B cell (primary cell): Measurements from ENCODE around the gene NCCRP1.

Experiments
- EZH2 ChIP-seq: IDR thresholded peaks from 2 replicates; pipeline ENCODE4 v1.6.1; 2012; ENCODE audit warnings: borderline replicate concordance, low read depth, mild to moderate bottlenecking, moderate library complexity, low read length; ENCODE audit not compliant: insufficient read depth, poor library complexity, severe bottlenecking
- TF ChIP-seq, protein P1 (sequence below): fragments of 200-600 bp; IDR thresholded peaks from one replicate; pipeline ENCODE4 v1.8.0; 2022; ENCODE audit warnings: antibody characterized with exemption, mild to moderate bottlenecking

DNA sequence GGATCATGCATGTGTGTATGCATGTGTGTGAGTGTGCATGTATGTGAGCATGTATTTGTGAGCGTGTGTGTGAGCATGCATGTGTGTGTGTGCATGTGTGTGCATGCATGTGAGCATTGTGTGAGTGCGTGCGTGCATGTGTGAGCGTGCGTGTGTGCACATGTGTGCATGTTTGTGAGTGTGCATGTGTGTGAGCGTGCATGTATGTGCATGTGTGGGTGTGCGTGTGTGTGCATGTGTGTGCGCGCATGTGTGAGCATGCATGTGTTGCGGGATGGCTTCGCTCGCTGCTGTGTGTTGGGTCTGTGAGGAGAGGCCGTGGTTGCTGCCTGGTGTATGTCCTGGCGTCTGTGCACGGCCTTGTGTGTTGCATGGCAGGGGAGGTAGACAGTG is 38.8 kb upstream of the NCCRP1 start:
- no peak for TF ChIP-seq EZH2
- TF ChIP-seq, protein P1, sequence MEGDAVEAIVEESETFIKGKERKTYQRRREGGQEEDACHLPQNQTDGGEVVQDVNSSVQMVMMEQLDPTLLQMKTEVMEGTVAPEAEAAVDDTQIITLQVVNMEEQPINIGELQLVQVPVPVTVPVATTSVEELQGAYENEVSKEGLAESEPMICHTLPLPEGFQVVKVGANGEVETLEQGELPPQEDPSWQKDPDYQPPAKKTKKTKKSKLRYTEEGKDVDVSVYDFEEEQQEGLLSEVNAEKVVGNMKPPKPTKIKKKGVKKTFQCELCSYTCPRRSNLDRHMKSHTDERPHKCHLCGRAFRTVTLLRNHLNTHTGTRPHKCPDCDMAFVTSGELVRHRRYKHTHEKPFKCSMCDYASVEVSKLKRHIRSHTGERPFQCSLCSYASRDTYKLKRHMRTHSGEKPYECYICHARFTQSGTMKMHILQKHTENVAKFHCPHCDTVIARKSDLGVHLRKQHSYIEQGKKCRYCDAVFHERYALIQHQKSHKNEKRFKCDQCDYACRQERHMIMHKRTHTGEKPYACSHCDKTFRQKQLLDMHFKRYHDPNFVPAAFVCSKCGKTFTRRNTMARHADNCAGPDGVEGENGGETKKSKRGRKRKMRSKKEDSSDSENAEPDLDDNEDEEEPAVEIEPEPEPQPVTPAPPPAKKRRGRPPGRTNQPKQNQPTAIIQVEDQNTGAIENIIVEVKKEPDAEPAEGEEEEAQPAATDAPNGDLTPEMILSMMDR, result no peak
